Immature natural killer cell (primary cell): ENCODE measurements around the gene TMEM14C. TPM values are rescaled to one million over a fixed set of nuclear protein-coding genes. Genes with fewer than 3 reads are reported as not detected.
A peak's percentile ranks its signal among the peaks of the same experiment; 100 is the strongest.
"Not testable (repeated sequence)": the region's sequence is repeated elsewhere in the genome, so short reads cannot be mapped to it uniquely, and the experiment has no call there.

Experiments used
- DNase-seq, 3 donors: peaks; one replicate each; pipeline ENCODE4 v3.0.0; 2022; ENCODE audit warnings: mixed read lengths in 1 of 3
- H3K27ac Mint-ChIP-seq, 6 donors: one replicate each; pipeline ENCODE4 v1.8.0; 2020; ENCODE audit warnings: mixed read lengths in 6 of 6, mild to moderate bottlenecking in 5 of 6, inconsistent platforms in 4 of 6, moderate library complexity in 3 of 6
- H3K27me3 Mint-ChIP-seq, 3 donors: one replicate each; pipeline ENCODE4 v1.8.0; 2020 to 2021; ENCODE audit warnings: low read depth in 3 of 3, mild to moderate bottlenecking in 3 of 3, mixed read lengths in 3 of 3, moderate library complexity in 3 of 3, inconsistent platforms in 1 of 3
- H3K36me3 Mint-ChIP-seq, 3 donors: one replicate each; pipeline ENCODE4 v1.8.0; 2020; ENCODE audit warnings: mixed read lengths in 3 of 3, inconsistent platforms in 2 of 3, mild to moderate bottlenecking in 2 of 3
- H3K4me1 Mint-ChIP-seq, 2 donors: one replicate each; pipeline ENCODE4 v1.8.0; 2020; ENCODE audit warnings: inconsistent platforms in 2 of 2, mild to moderate bottlenecking in 2 of 2, mixed read lengths in 2 of 2, moderate library complexity in 1 of 2
- H3K4me3 Mint-ChIP-seq, 5 donors: one replicate each; pipeline ENCODE4 v1.8.0; 2020; ENCODE audit warnings: mild to moderate bottlenecking in 5 of 5, mixed read lengths in 5 of 5, inconsistent platforms in 3 of 5, moderate library complexity in 3 of 5
- H3K9me3 Mint-ChIP-seq, 6 donors: one replicate each; pipeline ENCODE4 v1.8.0; 2020; ENCODE audit warnings: mild to moderate bottlenecking in 6 of 6, mixed read lengths in 6 of 6, inconsistent platforms in 4 of 6, moderate library complexity in 3 of 6
- polyA plus RNA-seq, 3 donors: library from polyadenylated mRNA; unstranded; fragments of 300-500 nt; fragmentation: Illumina TruSeq; gene quantifications; one replicate each; pipeline ENCODE4 v1.2.3, GENCODE V29; 2021

Gene TMEM14C
- polyA plus RNA-seq, 3 donors from 2014 or later: 30.4 to 81.2 (median 45.8) TPM

- Mint-ChIP-seq H3K27me3 (peaks cover 14 to 40% (median 23%) of the 10 kb centered on the region in 3 donors), H3K4me1 (peaks cover 61 to 66% of the 10 kb centered on the region in 2 donors), H3K27ac (peak overlapping the region; percentile 76 to 96 (median 85)), H3K36me3 (peaks cover 22 to 43% (median 28%) of the 10 kb centered on the region in 3 donors), H3K4me3 (peak overlapping the region; percentile 32 to 87 (median 66))
- not testable (repeated sequence) for H3K9me3 Mint-ChIP-seq
- DNase-seq: peak; percentile 74 to 79 (median 76)
Measured at GRCh38 chr6:10751757-10752156, 28.9 kb downstream of the TMEM14C start.

- H3K27ac Mint-ChIP-seq: no peak overlapping the region
- H3K9me3 Mint-ChIP-seq: no peaks in the 10 kb centered on the region
- peaks cover 26 to 46% (median 41%) of the 10 kb centered on the region in 3 donors for H3K36me3 Mint-ChIP-seq
Measured at GRCh38 chr6:10756085-10756484, 33.2 kb downstream of the TMEM14C start.

GRCh38 chr6:10759312-10759839, 36.5 kb downstream of the TMEM14C start:
- Mint-ChIP-seq H3K27ac (no peak overlapping the region), H3K9me3 (no peaks in the 10 kb centered on the region), H3K4me3 (no peak overlapping the region), H3K36me3 (peaks cover 16 to 40% (median 31%) of the 10 kb centered on the region in 3 donors), H3K27me3 (peaks cover 3 to 9% (median 8%) of the 10 kb centered on the region in 3 donors), H3K4me1 (peaks cover 0 to 1% of the 10 kb centered on the region in 2 donors)
- peak; percentile 28 to 34 (median 30) for DNase-seq

More at GRCh38 chr6:10756085-10756484, 33.2 kb downstream of the TMEM14C start:
- peaks cover 11 to 24% (median 14%) of the 10 kb centered on the region in 3 donors for H3K27me3 Mint-ChIP-seq
- peaks cover 23 to 24% of the 10 kb centered on the region in 2 donors for H3K4me1 Mint-ChIP-seq
- no peak overlapping the region for H3K4me3 Mint-ChIP-seq
- DNase-seq: no peak

GRCh38 chr6:10759884-10760329, 37.0 kb downstream of the TMEM14C start:
- peaks cover 0 to 1% of the 10 kb centered on the region in 2 donors for H3K4me1 Mint-ChIP-seq
- peaks cover 13 to 34% (median 25%) of the 10 kb centered on the region in 3 donors for H3K36me3 Mint-ChIP-seq
- H3K27ac Mint-ChIP-seq: no peak overlapping the region
- no peaks in the 10 kb centered on the region for H3K9me3 Mint-ChIP-seq
- no peak overlapping the region for H3K4me3 Mint-ChIP-seq
- DNase-seq: no peak
- peaks cover 1 to 7% (median 4%) of the 10 kb centered on the region in 3 donors for H3K27me3 Mint-ChIP-seq

- no peak for DNase-seq
- Mint-ChIP-seq H3K4me1 (peaks cover 0 to 1% of the 10 kb centered on the region in 2 donors), H3K27me3 (peaks cover 0 to 7% (median 2%) of the 10 kb centered on the region in 3 donors), H3K36me3 (peaks cover 7 to 15% (median 8%) of the 10 kb centered on the region in 3 donors), H3K4me3 (no peak overlapping the region), H3K27ac (no peak overlapping the region), H3K9me3 (no peaks in the 10 kb centered on the region)
Measured at GRCh38 chr6:10763006-10763405, 40.1 kb downstream of the TMEM14C start.

- Mint-ChIP-seq H3K36me3 (peaks cover 11 to 13% (median 13%) of the 10 kb centered on the region in 3 donors), H3K27ac (no peak overlapping the region)
Measured at GRCh38 chr6:10769419-10769818, 46.5 kb downstream of the TMEM14C start.

GRCh38 chr6:10771371-10771894, 48.6 kb downstream of the TMEM14C start:
- H3K36me3 Mint-ChIP-seq: peaks cover 13 to 19% (median 18%) of the 10 kb centered on the region in 3 donors
- no peak for DNase-seq
- peaks cover 0 to 4% (median 0%) of the 10 kb centered on the region in 3 donors for H3K27me3 Mint-ChIP-seq
- H3K9me3 Mint-ChIP-seq: no peaks in the 10 kb centered on the region
- peak overlapping the region in 1 of 6 donors; percentile 19 for H3K27ac Mint-ChIP-seq
- H3K4me3 Mint-ChIP-seq: no peak overlapping the region
- no peaks in the 10 kb centered on the region for H3K4me1 Mint-ChIP-seq

More at GRCh38 chr6:10769419-10769818, 46.5 kb downstream of the TMEM14C start:
- no peaks in the 10 kb centered on the region for H3K4me1 Mint-ChIP-seq
- no peaks in the 10 kb centered on the region for H3K9me3 Mint-ChIP-seq
- no peak for DNase-seq
- H3K27me3 Mint-ChIP-seq: peaks cover 0 to 5% (median 0%) of the 10 kb centered on the region in 3 donors
- H3K4me3 Mint-ChIP-seq: no peak overlapping the region

GRCh38 chr6:10778230-10778629, 55.4 kb downstream of the TMEM14C start:
- Mint-ChIP-seq H3K27ac (no peak overlapping the region), H3K4me1 (no peaks in the 10 kb centered on the region), H3K4me3 (no peak overlapping the region), H3K27me3 (no peaks in the 10 kb centered on the region), H3K36me3 (peaks cover 6 to 23% (median 15%) of the 10 kb centered on the region in 3 donors), H3K9me3 (no peaks in the 10 kb centered on the region)
- no peak for DNase-seq

- Mint-ChIP-seq H3K4me1 (no peaks in the 10 kb centered on the region), H3K27me3 (no peaks in the 10 kb centered on the region), H3K27ac (no peak overlapping the region), H3K36me3 (peaks cover 10 to 26% (median 17%) of the 10 kb centered on the region in 3 donors), H3K4me3 (no peak overlapping the region), H3K9me3 (no peaks in the 10 kb centered on the region)
- no peak for DNase-seq
Measured at GRCh38 chr6:10779076-10779475, 56.2 kb downstream of the TMEM14C start.

Other genes starting within 250 kb of the TMEM14C start
- under 1 TPM in 2 of 3 donors, not detected in 1; 0.47 to 0.64 TPM for gene GCNT2, start 201.7 kb upstream of the TMEM14C start, polyA plus RNA-seq
- 1 to 10 TPM in 2 of 3 donors, not detected in 1; 3.1 to 3.3 TPM for gene C6orf52, start 28.5 kb upstream of the TMEM14C start, polyA plus RNA-seq
- 10 to 100 TPM in 2 of 3 donors, 1 to 10 TPM in 1; 7.1 to 16.3 (median 10.0) TPM for gene PAK1IP1, start 28.1 kb upstream of the TMEM14C start, polyA plus RNA-seq
- 100 to 1,000 TPM; 111 to 183 (median 126) TPM for gene TMEM14B, start 24.7 kb downstream of the TMEM14C start, polyA plus RNA-seq
- gene MAK, start 115.5 kb downstream of the TMEM14C start, polyA plus RNA-seq: under 1 TPM in 2 of 3 donors, not detected in 1; 0.06 to 0.18 TPM
- gene GCM2, start 159.0 kb downstream of the TMEM14C start, polyA plus RNA-seq: not detected
- under 1 TPM in 1 of 3 donors, not detected in 2; 0.09 TPM for gene SYCP2L, start 164.0 kb downstream of the TMEM14C start, polyA plus RNA-seq